C4-2B (cell line): ENCODE measurements around the gene GDF10.

Experiments used
- H3K27ac ChIP-seq: fragments of 450-650 bp; 2 replicates; pipeline ENCODE4 v1.5.1; 2017
- CTCF ChIP-seq: fragments of 450-650 bp; conservative IDR thresholded peaks from 2 replicates; pipeline ENCODE4 v1.5.1; 2017; ENCODE audit warnings: mild to moderate bottlenecking
- ZFX ChIP-seq: fragments of 450-650 bp; IDR thresholded peaks from 2 replicates; pipeline ENCODE4 v1.6.1; 2017

The GDF10 gene

GRCh38 chr10:47276576-47277351 lies 23.2 kb upstream of the GDF10 start:
- TF ChIP-seq CTCF, result no peak
- no peak for TF ChIP-seq ZFX
- no peak overlapping the region for H3K27ac ChIP-seq

GRCh38 chr10:47277352-47278151 lies 22.4 kb upstream of the GDF10 start:
- H3K27ac ChIP-seq, result no peak overlapping the region
- TF ChIP-seq ZFX (no peak), CTCF (no peak)

GRCh38 chr10:47278152-47278473 lies 21.9 kb upstream of the GDF10 start:
- no peak for TF ChIP-seq ZFX
- no peak for TF ChIP-seq CTCF
- H3K27ac ChIP-seq, result no peak overlapping the region

- no peak overlapping the region for H3K27ac ChIP-seq
- TF ChIP-seq ZFX (no peak), CTCF (no peak)
These were observed 21.3 kb upstream of the GDF10 start for GRCh38 chr10:47278720-47279119.

GRCh38 chr10:47279276-47279675 lies 20.7 kb upstream of the GDF10 start:
- no peak for TF ChIP-seq ZFX
- no peak overlapping the region for H3K27ac ChIP-seq

GRCh38 chr10:47282005-47282656 lies 17.9 kb upstream of the GDF10 start:
- TF ChIP-seq CTCF (no peak), ZFX (no peak)
- H3K27ac ChIP-seq, result no peak overlapping the region

- TF ChIP-seq ZFX (no peak), CTCF (no peak)
- no peak overlapping the region for H3K27ac ChIP-seq
These were observed 17.4 kb upstream of the GDF10 start for GRCh38 chr10:47282657-47283018.
